GM12878 (cell line): ENCODE data around the gene FLT1.

Source experiments
- BACH1 ChIP-seq: fragments of 450-650 bp; IDR thresholded peaks from 2 replicates; pipeline ENCODE4 v1.6.1; 2017; ENCODE audit warnings: mild to moderate bottlenecking, borderline replicate concordance
- BHLHE40 ChIP-seq, 2 experiments: fragments of 450-650 bp in 1 of 2; IDR thresholded peaks; 2 replicates each; pipeline ENCODE4 v1.6.1; 2011 to 2017; ENCODE audit warnings: low read depth in 2 of 2, borderline replicate concordance in 1 of 2, improper control_type of control experiment in 1 of 2, low read length in 1 of 2, mild to moderate bottlenecking in 1 of 2
- CHD4 ChIP-seq: fragments of 200-600 bp; sonication (generic); IDR thresholded peaks from 2 replicates; pipeline ENCODE4 v1.6.1; 2016; ENCODE audit warnings: mild to moderate bottlenecking
- DPF2 ChIP-seq: fragments of 450-650 bp; IDR thresholded peaks from 2 replicates; pipeline ENCODE4 v1.6.1; 2017; ENCODE audit warnings: mild to moderate bottlenecking
- EZH2 ChIP-seq: IDR thresholded peaks from 2 replicates; pipeline ENCODE4 v1.6.1; 2012; ENCODE audit warnings: low read depth, mild to moderate bottlenecking, control low read depth, inconsistent platforms, low read length, borderline replicate concordance; ENCODE audit not compliant: control insufficient read depth
- FOXM1 ChIP-seq: IDR thresholded peaks from 2 replicates; pipeline ENCODE4 v1.6.1; 2012; ENCODE audit warnings: low read depth, mild to moderate bottlenecking, inconsistent platforms, low read length, moderate library complexity
- GABPA ChIP-seq: IDR thresholded peaks from 2 replicates; pipeline ENCODE4 v1.6.1; 2014; ENCODE audit warnings: antibody characterized with exemption, low read depth, mild to moderate bottlenecking, inconsistent platforms
- POLR2A ChIP-seq: IDR thresholded peaks from 2 replicates; pipeline ENCODE4 v1.6.1; 2011; ENCODE audit warnings: low read depth, mild to moderate bottlenecking, low read length
- RBBP5 ChIP-seq: fragments of 200-600 bp; sonication (generic); conservative IDR thresholded peaks from 2 replicates; pipeline ENCODE4 v1.6.1; 2016
- TAF1 ChIP-seq: IDR thresholded peaks from 2 replicates; pipeline ENCODE4 v1.6.1; 2011; ENCODE audit warnings: mild to moderate bottlenecking, low read depth, low read length, borderline replicate concordance
- ZNF274 ChIP-seq: IDR thresholded peaks from one replicate; pipeline ENCODE4 v1.8.0; 2011; ENCODE audit not compliant: insufficient read length, insufficient read depth
- TF ChIP-seq, protein P1 (sequence below), 3 experiments: IDR thresholded peaks in 2 of 3; conservative IDR thresholded peaks in 1 of 3; 2 replicates each; pipeline ENCODE4 v1.5.1; 2011; ENCODE audit warnings: low read depth in 3 of 3, low read length in 3 of 3, mild to moderate bottlenecking in 3 of 3, control low read depth in 2 of 3, moderate library complexity in 2 of 3, inconsistent platforms in 1 of 3, mixed read lengths in 1 of 3; ENCODE audit not compliant: control insufficient read depth in 2 of 3, insufficient read depth in 1 of 3; ENCODE audit errors: extremely low read depth in 1 of 3
- TF ChIP-seq, protein P2 (sequence below): fragments of 450-650 bp; IDR thresholded peaks from 2 replicates; pipeline ENCODE4 v1.6.1; 2014; ENCODE audit warnings: mild to moderate bottlenecking
- TF ChIP-seq, protein P3 (sequence below): IDR thresholded peaks from 2 replicates; pipeline ENCODE4 v1.6.1; 2012; ENCODE audit warnings: low read depth, low read length, improper control_type of control experiment

DNA sequence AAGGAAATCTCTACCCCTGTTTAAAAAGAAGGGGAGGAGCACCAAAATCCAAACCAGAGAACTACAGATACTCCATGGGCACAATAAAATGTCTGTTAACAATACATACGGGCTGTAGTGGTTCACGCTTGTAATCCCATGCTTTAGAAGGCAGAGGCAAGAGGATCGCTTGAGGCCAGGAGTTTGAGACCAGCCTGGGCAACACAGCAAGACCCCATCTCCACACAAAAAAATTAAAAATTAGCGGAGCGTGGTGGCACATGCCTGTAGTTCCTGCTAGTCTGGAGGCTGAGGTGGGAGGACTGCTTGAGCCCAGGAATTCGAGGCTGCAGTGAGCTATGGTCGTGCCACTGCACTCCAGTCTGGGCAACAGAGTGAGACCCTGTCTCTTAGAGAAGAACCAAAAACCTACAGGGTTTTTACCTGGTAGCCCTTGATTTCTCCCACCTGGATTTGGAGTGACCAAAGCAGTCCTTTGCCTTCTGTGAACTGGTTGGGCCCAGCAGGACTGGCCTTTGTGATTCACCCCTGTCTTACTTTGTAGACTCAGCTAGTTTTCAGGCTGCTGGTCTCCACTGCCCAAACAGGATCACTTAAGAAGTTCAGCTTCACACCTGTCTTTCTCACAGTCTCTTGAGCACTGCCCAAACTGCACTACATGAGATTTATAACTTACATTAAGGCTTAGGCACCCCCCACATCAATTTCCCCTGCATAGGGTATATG lies 38.7 kb upstream of the FLT1 start:
- TF ChIP-seq, protein P1, sequence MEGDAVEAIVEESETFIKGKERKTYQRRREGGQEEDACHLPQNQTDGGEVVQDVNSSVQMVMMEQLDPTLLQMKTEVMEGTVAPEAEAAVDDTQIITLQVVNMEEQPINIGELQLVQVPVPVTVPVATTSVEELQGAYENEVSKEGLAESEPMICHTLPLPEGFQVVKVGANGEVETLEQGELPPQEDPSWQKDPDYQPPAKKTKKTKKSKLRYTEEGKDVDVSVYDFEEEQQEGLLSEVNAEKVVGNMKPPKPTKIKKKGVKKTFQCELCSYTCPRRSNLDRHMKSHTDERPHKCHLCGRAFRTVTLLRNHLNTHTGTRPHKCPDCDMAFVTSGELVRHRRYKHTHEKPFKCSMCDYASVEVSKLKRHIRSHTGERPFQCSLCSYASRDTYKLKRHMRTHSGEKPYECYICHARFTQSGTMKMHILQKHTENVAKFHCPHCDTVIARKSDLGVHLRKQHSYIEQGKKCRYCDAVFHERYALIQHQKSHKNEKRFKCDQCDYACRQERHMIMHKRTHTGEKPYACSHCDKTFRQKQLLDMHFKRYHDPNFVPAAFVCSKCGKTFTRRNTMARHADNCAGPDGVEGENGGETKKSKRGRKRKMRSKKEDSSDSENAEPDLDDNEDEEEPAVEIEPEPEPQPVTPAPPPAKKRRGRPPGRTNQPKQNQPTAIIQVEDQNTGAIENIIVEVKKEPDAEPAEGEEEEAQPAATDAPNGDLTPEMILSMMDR (IDR thresholded peaks at IDR 0.05 in 2 of 3, conservative IDR thresholded peaks at IDR 0.05 in 1 of 3; ENCODE audit: control insufficient read depth in 2 of 3, extremely low read depth in 1 of 3, insufficient read depth in 1 of 3, low read depth in 3 of 3, low read length in 3 of 3), result no peak
- no peak for TF ChIP-seq EZH2
- TF ChIP-seq, protein P2, sequence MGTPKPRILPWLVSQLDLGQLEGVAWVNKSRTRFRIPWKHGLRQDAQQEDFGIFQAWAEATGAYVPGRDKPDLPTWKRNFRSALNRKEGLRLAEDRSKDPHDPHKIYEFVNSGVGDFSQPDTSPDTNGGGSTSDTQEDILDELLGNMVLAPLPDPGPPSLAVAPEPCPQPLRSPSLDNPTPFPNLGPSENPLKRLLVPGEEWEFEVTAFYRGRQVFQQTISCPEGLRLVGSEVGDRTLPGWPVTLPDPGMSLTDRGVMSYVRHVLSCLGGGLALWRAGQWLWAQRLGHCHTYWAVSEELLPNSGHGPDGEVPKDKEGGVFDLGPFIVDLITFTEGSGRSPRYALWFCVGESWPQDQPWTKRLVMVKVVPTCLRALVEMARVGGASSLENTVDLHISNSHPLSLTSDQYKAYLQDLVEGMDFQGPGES, result no peak
- TF ChIP-seq GABPA, result no peak
- no peak for TF ChIP-seq BACH1
- TF ChIP-seq ZNF274, result no peak
- TF ChIP-seq CHD4, result no peak
- TF ChIP-seq POLR2A, result no peak
- no peak for TF ChIP-seq TAF1
- TF ChIP-seq, protein P3, sequence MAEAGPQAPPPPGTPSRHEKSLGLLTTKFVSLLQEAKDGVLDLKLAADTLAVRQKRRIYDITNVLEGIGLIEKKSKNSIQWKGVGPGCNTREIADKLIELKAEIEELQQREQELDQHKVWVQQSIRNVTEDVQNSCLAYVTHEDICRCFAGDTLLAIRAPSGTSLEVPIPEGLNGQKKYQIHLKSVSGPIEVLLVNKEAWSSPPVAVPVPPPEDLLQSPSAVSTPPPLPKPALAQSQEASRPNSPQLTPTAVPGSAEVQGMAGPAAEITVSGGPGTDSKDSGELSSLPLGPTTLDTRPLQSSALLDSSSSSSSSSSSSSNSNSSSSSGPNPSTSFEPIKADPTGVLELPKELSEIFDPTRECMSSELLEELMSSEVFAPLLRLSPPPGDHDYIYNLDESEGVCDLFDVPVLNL, result no peak
- TF ChIP-seq BHLHE40 (IDR thresholded peaks at IDR 0.05; ENCODE audit: borderline replicate concordance in 1 of 2, low read depth in 2 of 2, low read length in 1 of 2), result no peak
- no peak for TF ChIP-seq FOXM1
- TF ChIP-seq RBBP5, result no peak
- TF ChIP-seq DPF2, result no peak
